Activated gamma-delta T cell treated with Interleukin-2 at 50 U/mL for 16 hours (primary cell): ENCODE measurements around the gene USP48.
"Not testable (repeated sequence)": the region's sequence is repeated elsewhere in the genome, so short reads cannot be mapped to it uniquely, and the experiment has no call there.

Source experiments
- DNase-seq: peaks from one replicate; pipeline ENCODE4 v3.0.0-alpha.2; 2020

The USP48 gene

DNA sequence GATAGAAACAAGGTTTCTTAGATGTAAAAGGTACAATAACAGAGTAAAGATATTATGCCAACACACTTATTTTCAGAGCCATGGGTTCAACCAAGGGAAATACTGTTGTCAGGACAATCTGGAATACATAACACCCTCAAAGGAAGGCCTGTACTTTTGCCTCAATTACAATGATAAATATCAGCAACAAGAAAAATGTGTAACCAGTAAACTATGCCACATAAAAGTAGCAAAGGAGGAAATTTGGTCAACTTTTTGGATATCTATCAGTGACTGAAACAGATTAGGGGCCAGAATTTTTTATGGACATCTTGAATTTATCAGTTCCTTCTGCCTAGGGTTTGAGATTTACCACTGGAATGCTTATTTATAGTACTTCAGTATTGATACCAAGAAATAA, 89.2 kb downstream of the USP48 start:
- no peak for DNase-seq

DNA sequence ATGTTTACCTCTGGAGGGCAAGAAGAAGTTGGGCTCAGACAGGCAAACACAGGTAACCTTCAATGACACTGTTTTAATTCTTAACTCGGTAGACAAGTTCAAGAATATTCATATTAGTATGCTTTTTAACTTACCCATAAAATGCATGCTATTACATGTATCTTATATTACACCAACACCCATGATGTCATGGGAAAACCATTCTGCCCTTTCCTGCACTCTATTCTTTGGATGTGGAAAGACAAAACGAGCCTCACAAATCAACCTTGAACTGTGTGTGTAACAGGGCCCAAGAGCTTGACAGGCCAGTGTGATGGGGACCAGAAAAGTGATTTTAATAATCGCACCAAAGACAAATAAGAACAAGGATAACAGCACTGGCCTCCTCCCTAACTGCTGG, 91.2 kb downstream of the USP48 start:
- DNase-seq: no peak

DNA sequence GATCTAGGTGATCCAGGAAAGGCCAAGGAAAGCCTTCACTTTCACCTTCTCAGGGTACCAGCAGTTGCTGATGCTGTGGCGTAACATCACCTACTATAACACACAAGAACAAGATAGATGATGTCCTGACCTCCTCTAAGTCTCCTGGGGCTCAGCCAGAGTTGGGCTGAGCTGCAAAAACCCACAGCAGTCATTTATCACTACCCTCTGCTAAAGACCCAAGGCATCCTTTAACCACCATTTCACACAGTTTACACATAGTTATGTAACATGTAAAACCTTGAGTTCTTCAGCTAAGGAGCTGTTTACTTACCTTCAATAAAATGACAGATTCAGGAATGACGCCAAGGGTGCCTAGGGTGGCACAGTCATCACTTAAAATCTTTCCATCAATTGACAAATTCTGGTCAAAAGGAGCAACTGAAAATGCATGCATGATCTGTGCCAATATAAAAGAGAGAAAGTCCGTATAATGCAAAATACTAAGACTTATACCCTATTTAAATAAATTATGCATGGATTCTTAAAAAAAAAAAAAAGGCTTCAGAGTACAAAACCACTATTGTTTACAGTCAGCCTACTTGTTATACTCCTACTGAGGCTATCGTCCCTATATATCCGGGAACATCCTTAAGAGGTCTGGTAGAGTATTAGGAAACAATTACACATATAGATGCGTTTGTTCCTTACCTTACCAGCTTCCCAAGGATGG, 93.1 kb downstream of the USP48 start:
- no peak for DNase-seq

DNA sequence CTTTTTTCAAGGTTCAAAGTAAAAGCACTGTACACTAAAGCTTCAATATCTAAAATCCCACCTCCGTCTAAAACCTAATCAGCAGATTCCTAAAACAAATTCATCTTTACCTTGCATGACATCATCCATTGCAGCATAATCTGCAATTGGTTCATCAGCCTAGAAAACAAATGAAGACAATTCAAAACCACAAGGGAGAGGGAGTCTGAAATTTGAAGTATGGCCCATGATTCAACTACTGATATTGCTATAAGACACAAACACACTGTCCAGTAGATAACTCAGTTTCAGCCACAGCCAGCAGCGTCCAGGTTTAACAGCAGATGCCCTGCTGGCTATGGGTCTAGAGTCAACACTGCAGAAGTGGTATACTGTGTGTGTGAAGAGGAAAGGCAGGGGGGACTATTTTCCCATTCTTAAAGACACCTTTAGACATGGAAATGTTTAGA, 95.8 kb downstream of the USP48 start:
- DNase-seq: no peak

- no peak for DNase-seq
Observed at GRCh38 chr1:21685946-21686678, 96.8 kb downstream of the USP48 start.

DNA sequence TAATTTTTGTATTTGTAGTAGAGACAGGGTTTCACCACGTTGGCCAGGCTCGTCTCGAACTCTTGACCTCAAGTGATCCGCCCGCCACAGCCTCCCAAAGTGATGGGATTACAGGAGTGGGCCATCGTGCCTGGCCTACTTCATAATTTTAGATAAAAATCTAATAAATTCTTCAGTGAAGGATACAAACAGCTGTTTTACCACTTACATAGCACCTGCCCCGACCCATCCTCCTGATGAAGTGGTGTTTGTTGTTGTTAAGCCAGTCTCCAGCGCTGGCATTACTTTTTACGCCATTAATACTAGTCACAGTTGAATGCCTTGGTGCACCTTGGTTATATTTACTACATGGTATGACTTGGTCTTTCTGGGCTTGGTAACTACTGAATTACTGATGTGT, 101.5 kb downstream of the USP48 start:
- no peak for DNase-seq

DNA sequence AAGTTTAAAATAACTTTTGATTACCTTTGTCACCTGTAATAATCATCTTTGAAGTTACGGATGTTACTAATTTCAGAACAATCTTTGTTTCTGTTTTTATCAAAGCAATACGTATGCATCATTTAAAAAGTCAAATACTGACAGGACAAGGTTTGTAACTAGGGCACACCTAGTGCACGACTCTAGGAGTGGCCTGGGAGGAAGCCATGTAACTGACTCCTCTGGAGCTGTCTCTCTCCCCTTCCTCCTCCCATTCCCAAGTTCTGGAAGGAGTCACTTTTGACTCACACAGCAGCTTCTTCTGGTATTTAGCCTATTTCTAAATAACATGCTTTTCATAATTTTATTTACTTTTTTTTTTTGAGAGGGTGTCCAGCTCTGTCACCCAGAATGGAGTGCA, 102.0 kb downstream of the USP48 start:
- no peak for DNase-seq

DNA sequence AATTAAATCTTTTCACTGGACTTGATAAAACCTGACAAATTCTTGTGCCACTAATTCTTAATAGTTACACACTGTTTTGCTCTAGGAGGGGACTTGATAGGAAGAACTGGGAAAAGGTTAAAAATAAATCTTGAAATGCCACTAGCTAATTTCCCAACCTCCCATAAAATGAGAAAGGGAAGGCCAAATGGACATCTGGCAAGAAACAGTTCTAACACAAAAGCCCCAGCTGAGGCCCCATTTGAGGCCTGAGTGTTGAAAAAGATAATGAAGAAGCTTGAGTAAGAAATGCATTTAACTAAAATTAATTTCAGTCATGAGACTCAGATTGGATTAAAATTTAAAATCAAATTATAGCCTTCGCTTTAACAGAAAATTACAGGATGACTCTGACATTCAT, 102.6 kb downstream of the USP48 start:
- no peak for DNase-seq

DNA sequence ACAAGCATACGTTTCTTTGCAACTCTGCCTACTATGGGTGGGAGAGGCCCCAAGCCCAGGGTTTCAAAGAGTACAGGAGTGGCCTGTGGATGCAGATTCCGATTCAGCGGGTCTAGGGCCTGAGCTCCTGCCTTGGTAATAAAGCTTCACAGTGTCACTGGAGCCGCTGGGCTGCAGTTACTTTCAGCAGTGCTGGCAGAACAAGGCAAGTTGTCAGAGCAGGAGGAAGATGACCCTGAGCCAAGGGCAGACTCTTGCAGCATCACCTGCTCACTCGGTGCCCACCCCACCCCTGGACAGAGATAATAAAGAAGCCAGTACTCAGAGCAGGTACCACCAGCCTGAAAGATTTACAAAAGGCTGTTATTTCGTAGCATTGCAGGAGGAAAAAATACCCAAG, 105.8 kb downstream of the USP48 start:
- DNase-seq: no peak

- DNase-seq: no peak
Observed at GRCh38 chr1:21674957-21675356, 108.0 kb downstream of the USP48 start.

DNA sequence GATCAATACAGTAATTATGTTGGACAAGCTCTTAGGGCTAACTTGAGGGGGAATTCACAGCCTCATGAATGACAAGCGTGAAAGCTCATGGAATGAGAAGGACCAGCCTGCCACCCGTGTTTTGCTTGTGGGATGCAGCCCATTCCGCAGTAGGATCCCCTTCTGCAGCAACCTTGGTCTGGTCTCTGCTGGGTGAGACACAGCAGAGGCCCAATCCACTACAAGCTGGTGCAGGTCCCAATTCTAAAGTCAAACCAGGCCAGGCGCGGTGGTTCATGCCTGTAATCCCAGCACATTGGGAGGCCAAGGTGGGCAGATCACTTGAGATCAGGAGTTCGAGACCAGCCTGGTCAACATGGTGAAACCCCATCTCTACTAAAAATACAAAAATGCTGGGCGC, 109.1 kb downstream of the USP48 start:
- DNase-seq: not testable (repeated sequence)

GRCh38 chr1:21673277-21673780, 109.6 kb downstream of the USP48 start:
- DNase-seq: no peak

DNA sequence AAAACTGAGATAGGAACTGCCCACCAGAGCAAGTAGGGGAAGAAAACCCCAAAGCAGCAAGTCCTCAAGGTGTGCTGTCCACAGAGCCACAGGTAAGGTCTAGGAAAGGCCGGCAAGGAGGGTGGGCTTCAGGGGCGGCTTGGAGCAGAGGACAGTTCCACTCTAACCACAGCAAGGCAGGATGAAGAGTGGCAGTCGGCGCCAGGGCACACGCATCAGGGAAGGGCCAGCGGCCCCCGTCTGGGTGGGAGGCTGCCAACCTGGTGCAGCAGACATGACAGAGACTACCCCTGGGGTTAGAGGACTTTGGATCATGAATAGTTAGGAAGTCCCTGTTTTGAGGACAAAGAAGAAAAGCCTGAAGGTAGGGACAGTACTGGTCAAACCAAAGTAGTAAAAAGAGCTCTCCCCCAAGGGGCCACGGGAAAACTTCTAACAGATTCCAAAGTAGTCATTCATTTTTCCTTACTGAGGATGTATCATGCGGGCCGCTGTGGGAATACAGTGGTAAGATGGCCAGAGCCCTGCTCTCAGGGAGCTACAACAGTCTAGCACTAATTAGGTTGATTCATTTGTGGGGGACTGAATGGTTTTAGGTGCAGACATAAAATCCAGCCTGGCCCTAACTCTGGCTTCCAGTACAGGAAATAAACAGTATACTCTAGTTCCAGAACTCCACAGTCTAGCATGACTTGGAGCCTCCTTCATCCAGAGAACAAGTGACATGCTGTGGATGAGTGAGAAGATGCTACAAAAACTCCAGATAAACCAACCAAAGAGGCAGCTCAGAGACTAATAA, 110.3 kb downstream of the USP48 start:
- DNase-seq: no peak

DNA sequence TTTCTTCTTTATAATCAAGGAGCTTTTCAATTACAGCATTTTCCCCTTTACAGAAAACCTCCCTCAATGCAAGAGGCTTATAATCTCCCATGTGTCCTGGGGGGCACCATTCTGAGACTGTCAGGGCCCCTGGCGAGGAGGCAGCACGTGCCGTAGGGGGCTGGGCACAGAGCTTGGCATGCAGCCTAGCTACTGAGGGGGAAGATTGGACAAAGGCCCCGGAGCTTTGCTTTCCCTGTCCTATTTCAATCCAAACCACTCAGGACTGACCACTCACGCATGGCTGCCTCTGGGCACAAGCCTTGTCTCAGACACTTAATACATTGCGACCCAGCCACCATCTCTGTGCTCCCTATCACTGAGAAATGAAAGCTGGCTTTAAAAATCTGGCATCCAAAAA, 111.0 kb downstream of the USP48 start:
- no peak for DNase-seq

DNA sequence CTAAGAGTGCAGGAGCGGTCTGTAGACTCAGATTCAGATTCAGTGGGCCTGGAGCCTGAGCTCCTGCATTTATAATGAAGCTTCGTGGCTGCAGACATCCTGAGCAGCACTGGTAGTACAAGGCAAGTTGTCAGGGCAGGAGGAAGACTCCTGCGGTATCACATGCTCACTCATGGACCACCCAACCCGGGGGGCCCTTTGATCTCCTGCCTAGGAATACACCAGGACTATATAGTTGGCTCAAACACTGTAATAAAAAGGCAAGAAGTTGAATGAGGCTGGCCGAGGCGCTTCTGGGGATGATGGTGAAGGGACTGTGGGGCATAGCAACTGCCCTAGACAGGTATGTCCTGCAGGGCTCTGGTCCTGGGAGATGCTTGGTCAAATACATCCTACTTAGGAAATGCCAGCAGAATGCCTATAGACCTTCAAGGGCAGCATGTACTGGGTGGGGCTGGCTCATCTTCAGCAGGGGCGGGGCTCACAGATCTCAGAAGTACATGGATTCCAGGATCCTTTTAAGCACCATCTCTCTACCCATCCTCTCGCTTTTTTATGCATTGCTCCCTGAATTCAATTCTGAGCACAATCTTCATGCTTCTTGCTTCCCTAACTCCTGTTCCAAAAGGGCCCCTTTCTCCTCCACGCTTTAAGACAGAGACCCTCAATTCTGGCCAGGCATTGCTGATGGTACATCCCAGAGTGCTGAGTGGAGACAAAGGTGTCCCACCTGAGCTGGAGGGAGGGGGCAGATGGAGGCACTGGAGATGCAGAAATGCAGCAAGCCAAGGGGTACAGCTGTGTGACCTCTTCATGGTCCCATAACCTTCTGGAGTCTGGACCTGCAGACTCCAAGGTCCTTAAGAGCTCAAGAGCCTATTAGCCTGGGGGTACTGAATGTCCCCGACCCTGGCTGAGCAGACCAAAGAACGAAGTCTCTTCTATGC, 111.7 kb downstream of the USP48 start:
- no peak for DNase-seq

DNA sequence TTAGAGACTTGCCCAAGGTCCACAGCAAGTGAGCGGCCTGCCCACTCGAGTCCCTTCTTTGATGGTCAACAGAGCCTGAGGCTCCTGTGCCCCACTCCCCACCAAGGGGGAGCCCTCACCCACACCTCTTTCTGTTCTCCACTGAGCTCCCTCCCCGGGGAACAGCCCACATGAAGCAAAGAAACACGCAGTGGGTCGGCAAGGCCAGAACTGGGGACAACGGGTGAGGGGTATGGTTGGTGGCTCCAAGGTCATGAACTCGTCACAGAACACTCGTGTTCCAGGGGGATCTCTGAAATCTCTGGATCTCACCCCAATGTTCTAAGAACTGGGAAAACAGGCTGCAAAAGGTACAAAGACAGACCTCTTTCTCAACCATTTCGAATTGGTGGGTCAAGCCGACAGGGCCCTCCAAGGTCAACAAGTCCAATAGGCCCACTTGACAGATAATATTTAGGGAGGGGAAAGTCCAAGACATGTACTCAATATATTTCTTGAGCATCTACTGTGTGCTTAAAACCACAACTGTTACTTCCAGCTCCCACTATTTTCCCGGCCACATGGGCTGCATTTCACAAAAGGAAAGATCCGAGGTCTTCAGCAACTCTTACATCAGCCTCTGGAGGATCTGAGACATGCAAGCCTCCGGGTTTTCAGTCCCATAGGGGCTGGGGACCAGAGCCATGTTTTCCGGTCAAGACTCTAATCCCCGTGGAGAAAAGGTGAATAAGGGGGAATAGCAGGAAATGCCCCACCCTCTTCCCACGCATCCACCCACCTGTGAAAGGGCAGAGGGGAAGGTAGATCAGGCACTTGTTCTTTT, 112.7 kb downstream of the USP48 start:
- no peak for DNase-seq

- DNase-seq: no peak
Observed at GRCh38 chr1:21669258-21670058, 113.5 kb downstream of the USP48 start, which contains the start of gene RAP1GAP. Gene RAP1GAP (minus strand): TSS chr1:21669357. CDS start chr1:21620032, 49,325 bp downstream.

DNA sequence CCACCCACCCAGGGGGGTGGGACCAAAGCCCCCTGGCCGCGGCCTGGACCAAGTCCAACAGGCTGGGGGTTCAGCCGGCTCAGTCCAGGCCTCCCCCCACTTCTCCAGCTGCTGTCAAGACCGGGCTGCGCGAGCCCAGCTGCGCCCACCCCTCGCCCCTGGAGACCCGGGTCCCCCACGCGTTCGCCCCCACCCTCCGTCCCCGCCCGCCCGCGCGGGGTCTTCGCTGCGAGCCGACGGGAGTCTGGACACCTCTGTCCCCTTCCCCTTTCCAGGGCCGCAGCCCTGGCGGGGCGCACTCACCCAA, 114.0 kb downstream of the USP48 start:
- no peak for DNase-seq

GRCh38 chr1:21668232-21668950, 114.6 kb downstream of the USP48 start:
- DNase-seq: no peak
